SK-N-SH (cell line): ENCODE measurements around the gene TXNDC16. TPM values are rescaled to one million over a fixed set of nuclear protein-coding genes. Genes with fewer than 3 reads are reported as not detected.

ENCODE experiments used
- CTCF ChIA-PET: fragments of 300-600, 350-600 bp; formaldehyde crosslinking; extraction: SDS; loops from one replicate; lab custom pipeline; 2021; lab: Yijun Ruan, JAX
- POLR2A ChIA-PET: fragments of 350-600 bp; sonication (Branson Sonifier 250); formaldehyde crosslinking; extraction: SDS; loops from one replicate; lab custom pipeline; 2020; ENCODE audit warnings: antibody characterized with exemption, inconsistent platforms; lab: Yijun Ruan, JAX
- DNase-seq: peaks from one replicate; pipeline ENCODE4 v3.0.0; 2012
- H2AFZ ChIP-seq: fragments of 200-600 bp; sonication (generic); 2 replicates; pipeline ENCODE4 v1.8.1; 2016; ENCODE audit warnings: antibody characterized with exemption, mild to moderate bottlenecking, low read depth
- H3F3A ChIP-seq: fragments of 200-600 bp; sonication (generic); replicated peaks from 2 replicates; pipeline ENCODE3; 2016; ENCODE audit warnings: antibody characterized with exemption, mild to moderate bottlenecking; ENCODE audit not compliant: insufficient read depth
- H3K27ac ChIP-seq, 2 experiments: fragments of 200-500 bp in 1 of 2; fragments of 200-600 bp in 1 of 2; sonication (Bioruptor generic) in 1 of 2; sonication (generic), shearing (Covaris generic) in 1 of 2; 2 replicates each; pipeline versions ENCODE4 v1.5.1 to v1.6.1; 2014 to 2016; ENCODE audit warnings: low read depth in 2 of 2, inconsistent platforms in 1 of 2, low read length in 1 of 2, mild to moderate bottlenecking in 1 of 2, mixed read lengths in 1 of 2
- H3K27me3 ChIP-seq: fragments of 200-600 bp; sonication (generic), shearing (Covaris generic); 2 replicates; pipeline ENCODE4 v1.6.1; 2016; ENCODE audit warnings: mixed run types; ENCODE audit not compliant: insufficient read depth
- H3K36me3 ChIP-seq, 2 experiments: fragments of 200-500 bp in 1 of 2; fragments of 200-600 bp in 1 of 2; sonication (Bioruptor generic) in 1 of 2; sonication (generic) in 1 of 2; replicated peaks in 1 of 2; 2 replicates each; pipeline versions ENCODE3 to v1.5.1; 2014 to 2016; ENCODE audit warnings: low read length in 1 of 2, mild to moderate bottlenecking in 1 of 2; ENCODE audit not compliant: insufficient read depth in 2 of 2, control insufficient read depth in 1 of 2
- H3K4me1 ChIP-seq, 2 experiments: fragments of 200-500 bp in 1 of 2; fragments of 200-600 bp in 1 of 2; sonication (Bioruptor generic) in 1 of 2; sonication (generic), shearing (Covaris generic) in 1 of 2; 2 replicates each; pipeline versions ENCODE4 v1.5.1 to v1.6.1; 2014 to 2016; ENCODE audit warnings: low read depth in 1 of 2, low read length in 1 of 2, mixed run types in 1 of 2; ENCODE audit not compliant: insufficient read depth in 2 of 2, control insufficient read depth in 1 of 2
- H3K4me2 ChIP-seq: fragments of 200-600 bp; sonication (generic), shearing (Covaris generic); 2 replicates; pipeline ENCODE4 v1.6.1; 2017; ENCODE audit warnings: mixed run types
- H3K4me3 ChIP-seq, 2 experiments: fragments of 200-500 bp in 1 of 2; fragments of 200-600 bp in 1 of 2; sonication (Bioruptor generic) in 1 of 2; sonication (generic), shearing (Covaris generic) in 1 of 2; 2 replicates each; pipeline versions ENCODE4 v1.5.1 to v1.8.1; 2014 to 2016; ENCODE audit warnings: low read depth in 2 of 2, inconsistent platforms in 1 of 2, low read length in 1 of 2, mild to moderate bottlenecking in 1 of 2, mixed read lengths in 1 of 2, moderate library complexity in 1 of 2
- H3K79me2 ChIP-seq: fragments of 200-600 bp; sonication (generic); 2 replicates; pipeline ENCODE4 v1.8.1; 2017; ENCODE audit warnings: mild to moderate bottlenecking; ENCODE audit not compliant: insufficient read depth
- H3K9ac ChIP-seq: fragments of 200-600 bp; sonication (generic); 2 replicates; pipeline ENCODE4 v1.6.1; 2017; ENCODE audit warnings: mixed run types
- H3K9me2 ChIP-seq: fragments of 200-600 bp; sonication (generic); 2 replicates; pipeline ENCODE4 v1.6.1; 2017; ENCODE audit warnings: mixed run types
- H3K9me3 ChIP-seq: fragments of 200-600 bp; sonication (generic); 2 replicates; pipeline ENCODE4 v1.6.1; 2017; ENCODE audit warnings: mixed run types, mild to moderate bottlenecking, moderate library complexity
- H4K20me1 ChIP-seq: fragments of 200-600 bp; sonication (generic); 2 replicates; pipeline ENCODE4 v1.6.1; 2017; ENCODE audit warnings: mild to moderate bottlenecking, mixed run types; ENCODE audit not compliant: insufficient read depth
- ELF1 ChIP-seq: IDR thresholded peaks from 2 replicates; pipeline ENCODE4 v1.4.0; 2012
- FOXJ3 ChIP-seq: sonication (generic); formaldehyde crosslinking; IDR thresholded peaks from 2 replicates; pipeline ENCODE4 v1.5.1; 2020; ENCODE audit warnings: mild to moderate bottlenecking, missing genetic modification reagents
- NFIC ChIP-seq: IDR thresholded peaks from 2 replicates; pipeline ENCODE4 v1.4.0; 2012; ENCODE audit warnings: borderline replicate concordance
- NRF1 ChIP-seq: IDR thresholded peaks from 2 replicates; pipeline ENCODE4 v1.6.1; 2012; ENCODE audit warnings: low read depth, mild to moderate bottlenecking, low read length
- POLR2AphosphoS5 ChIP-seq: IDR thresholded peaks from 2 replicates; pipeline ENCODE4 v1.6.1; 2012; ENCODE audit warnings: low read depth, low read length
- RAD21 ChIP-seq: IDR thresholded peaks from 2 replicates; pipeline ENCODE4 v1.6.1; 2012; ENCODE audit warnings: mild to moderate bottlenecking, low read length
- RFX5 ChIP-seq: IDR thresholded peaks from 2 replicates; pipeline ENCODE4 v1.6.1; 2012; ENCODE audit warnings: mild to moderate bottlenecking, improper control_type of control experiment, low read length
- TAF1 ChIP-seq: IDR thresholded peaks from 2 replicates; pipeline ENCODE4 v1.6.1; 2012; ENCODE audit warnings: low read depth, mild to moderate bottlenecking, low read length, moderate library complexity, borderline replicate concordance
- TCF12 ChIP-seq: IDR thresholded peaks from 2 replicates; pipeline ENCODE4 v1.4.0; 2012
- TEAD4 ChIP-seq: IDR thresholded peaks from 2 replicates; pipeline ENCODE4 v1.4.0; 2012; ENCODE audit warnings: mild to moderate bottlenecking, borderline replicate concordance; ENCODE audit not compliant: insufficient read depth
- WGBS: methylation state at CpG from one replicate; pipeline ENCODE4 v1.1.6; 2017; ENCODE audit warnings: low lambda C conversion rate; 5-methylcytosine and 5-hydroxymethylcytosine counted together
- polyA plus RNA-seq, 3 experiments: library from polyadenylated mRNA; depleted of rRNA; stranded (reverse); fragments of >200 nt; gene quantifications; 2 replicates each; pipeline ENCODE4 v1.2.3, GENCODE V29; 2012
- TF ChIP-seq, protein P1 (sequence below): fragments of 200-600 bp; sonication (generic); IDR thresholded peaks from 2 replicates; pipeline ENCODE4 v1.6.1; 2017; ENCODE audit warnings: antibody characterized with exemption, mild to moderate bottlenecking, moderate library complexity
- TF ChIP-seq, protein P2 (sequence below): IDR thresholded peaks from 2 replicates; pipeline ENCODE4 v1.6.1; 2012; ENCODE audit warnings: mild to moderate bottlenecking, low read depth, low read length, moderate library complexity

TXNDC16 gene
- polyA plus RNA-seq, 1 of the 3 experiments (the other 2 are of a cell fraction): 0.95 TPM

- CTCF ChIA-PET: no interaction called here
- Histone ChIP-seq H2AFZ (no peak overlapping the region), H3K9me3 (no peaks in the 10 kb centered on the region), H3K27ac (peak overlapping the region in 1 of 2 experiments; percentile 22; a peak in 2 of 4 replicates), H3F3A (no peaks in the 10 kb centered on the region), H3K79me2 (no peaks in the 10 kb centered on the region), H3K9me2 (no peaks in the 10 kb centered on the region), H3K9ac (no peak overlapping the region), H3K27me3 (no peaks in the 10 kb centered on the region), H3K4me2 (no peak overlapping the region)
- POLR2A ChIA-PET: no interaction called here
- TF ChIP-seq FOXJ3 (no peak), TAF1 (no peak), NFIC (no peak), POLR2AphosphoS5 (no peak), TCF12 (no peak), NRF1 (no peak), RFX5 (no peak), ELF1 (no peak), RAD21 (no peak), TEAD4 (no peak)
- TF ChIP-seq, protein P1, sequence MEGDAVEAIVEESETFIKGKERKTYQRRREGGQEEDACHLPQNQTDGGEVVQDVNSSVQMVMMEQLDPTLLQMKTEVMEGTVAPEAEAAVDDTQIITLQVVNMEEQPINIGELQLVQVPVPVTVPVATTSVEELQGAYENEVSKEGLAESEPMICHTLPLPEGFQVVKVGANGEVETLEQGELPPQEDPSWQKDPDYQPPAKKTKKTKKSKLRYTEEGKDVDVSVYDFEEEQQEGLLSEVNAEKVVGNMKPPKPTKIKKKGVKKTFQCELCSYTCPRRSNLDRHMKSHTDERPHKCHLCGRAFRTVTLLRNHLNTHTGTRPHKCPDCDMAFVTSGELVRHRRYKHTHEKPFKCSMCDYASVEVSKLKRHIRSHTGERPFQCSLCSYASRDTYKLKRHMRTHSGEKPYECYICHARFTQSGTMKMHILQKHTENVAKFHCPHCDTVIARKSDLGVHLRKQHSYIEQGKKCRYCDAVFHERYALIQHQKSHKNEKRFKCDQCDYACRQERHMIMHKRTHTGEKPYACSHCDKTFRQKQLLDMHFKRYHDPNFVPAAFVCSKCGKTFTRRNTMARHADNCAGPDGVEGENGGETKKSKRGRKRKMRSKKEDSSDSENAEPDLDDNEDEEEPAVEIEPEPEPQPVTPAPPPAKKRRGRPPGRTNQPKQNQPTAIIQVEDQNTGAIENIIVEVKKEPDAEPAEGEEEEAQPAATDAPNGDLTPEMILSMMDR: no peak
- TF ChIP-seq, protein P2, sequence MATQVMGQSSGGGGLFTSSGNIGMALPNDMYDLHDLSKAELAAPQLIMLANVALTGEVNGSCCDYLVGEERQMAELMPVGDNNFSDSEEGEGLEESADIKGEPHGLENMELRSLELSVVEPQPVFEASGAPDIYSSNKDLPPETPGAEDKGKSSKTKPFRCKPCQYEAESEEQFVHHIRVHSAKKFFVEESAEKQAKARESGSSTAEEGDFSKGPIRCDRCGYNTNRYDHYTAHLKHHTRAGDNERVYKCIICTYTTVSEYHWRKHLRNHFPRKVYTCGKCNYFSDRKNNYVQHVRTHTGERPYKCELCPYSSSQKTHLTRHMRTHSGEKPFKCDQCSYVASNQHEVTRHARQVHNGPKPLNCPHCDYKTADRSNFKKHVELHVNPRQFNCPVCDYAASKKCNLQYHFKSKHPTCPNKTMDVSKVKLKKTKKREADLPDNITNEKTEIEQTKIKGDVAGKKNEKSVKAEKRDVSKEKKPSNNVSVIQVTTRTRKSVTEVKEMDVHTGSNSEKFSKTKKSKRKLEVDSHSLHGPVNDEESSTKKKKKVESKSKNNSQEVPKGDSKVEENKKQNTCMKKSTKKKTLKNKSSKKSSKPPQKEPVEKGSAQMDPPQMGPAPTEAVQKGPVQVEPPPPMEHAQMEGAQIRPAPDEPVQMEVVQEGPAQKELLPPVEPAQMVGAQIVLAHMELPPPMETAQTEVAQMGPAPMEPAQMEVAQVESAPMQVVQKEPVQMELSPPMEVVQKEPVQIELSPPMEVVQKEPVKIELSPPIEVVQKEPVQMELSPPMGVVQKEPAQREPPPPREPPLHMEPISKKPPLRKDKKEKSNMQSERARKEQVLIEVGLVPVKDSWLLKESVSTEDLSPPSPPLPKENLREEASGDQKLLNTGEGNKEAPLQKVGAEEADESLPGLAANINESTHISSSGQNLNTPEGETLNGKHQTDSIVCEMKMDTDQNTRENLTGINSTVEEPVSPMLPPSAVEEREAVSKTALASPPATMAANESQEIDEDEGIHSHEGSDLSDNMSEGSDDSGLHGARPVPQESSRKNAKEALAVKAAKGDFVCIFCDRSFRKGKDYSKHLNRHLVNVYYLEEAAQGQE: no peak
- TF ChIP-seq, all 33 proteins: peak for 0
- Histone ChIP-seq H3K4me3 (no peak overlapping the region), H3K36me3 (no peaks in the 10 kb centered on the region), H4K20me1 (no peaks in the 10 kb centered on the region), H3K4me1 (no peaks in the 10 kb centered on the region)
- no peak for DNase-seq
- 57% methylated on average over 4 of the region's 4 CpGs for WGBS
Measured at GRCh38 chr14:52391881-52392615, 160.3 kb downstream of the TXNDC16 start.

Other genes with a start within 250 kb of the TXNDC16 start
- 0.67 and 1.0 TPM in 2 replicates for gene PTGER2, start 238.2 kb downstream of the TXNDC16 start, polyA plus RNA-seq (2012; rRNA removed)
- 0.54 and 0.60 TPM in 2 replicates for gene GPR137C, start 331 bp upstream of the TXNDC16 start, polyA plus RNA-seq (2012; rRNA removed)
- gene ERO1A, start 143.1 kb upstream of the TXNDC16 start, polyA plus RNA-seq (2012; rRNA removed): 19.3 and 24.4 TPM in 2 replicates
- gene PSMC6, start 154.7 kb upstream of the TXNDC16 start, polyA plus RNA-seq (2012; rRNA removed): 37.9 and 59.6 TPM in 2 replicates
- 3.5 and 5.3 TPM in 2 replicates for gene STYX, start 177.7 kb upstream of the TXNDC16 start, polyA plus RNA-seq (2012; rRNA removed)
- gene GNPNAT1, start 239.1 kb upstream of the TXNDC16 start, polyA plus RNA-seq (2012; rRNA removed): 15.2 and 18.0 TPM in 2 replicates